ENCODE data around the gene AIG1.

- TF ChIP-seq, protein P1, sequence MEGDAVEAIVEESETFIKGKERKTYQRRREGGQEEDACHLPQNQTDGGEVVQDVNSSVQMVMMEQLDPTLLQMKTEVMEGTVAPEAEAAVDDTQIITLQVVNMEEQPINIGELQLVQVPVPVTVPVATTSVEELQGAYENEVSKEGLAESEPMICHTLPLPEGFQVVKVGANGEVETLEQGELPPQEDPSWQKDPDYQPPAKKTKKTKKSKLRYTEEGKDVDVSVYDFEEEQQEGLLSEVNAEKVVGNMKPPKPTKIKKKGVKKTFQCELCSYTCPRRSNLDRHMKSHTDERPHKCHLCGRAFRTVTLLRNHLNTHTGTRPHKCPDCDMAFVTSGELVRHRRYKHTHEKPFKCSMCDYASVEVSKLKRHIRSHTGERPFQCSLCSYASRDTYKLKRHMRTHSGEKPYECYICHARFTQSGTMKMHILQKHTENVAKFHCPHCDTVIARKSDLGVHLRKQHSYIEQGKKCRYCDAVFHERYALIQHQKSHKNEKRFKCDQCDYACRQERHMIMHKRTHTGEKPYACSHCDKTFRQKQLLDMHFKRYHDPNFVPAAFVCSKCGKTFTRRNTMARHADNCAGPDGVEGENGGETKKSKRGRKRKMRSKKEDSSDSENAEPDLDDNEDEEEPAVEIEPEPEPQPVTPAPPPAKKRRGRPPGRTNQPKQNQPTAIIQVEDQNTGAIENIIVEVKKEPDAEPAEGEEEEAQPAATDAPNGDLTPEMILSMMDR (conservative IDR thresholded peaks at IDR 0.05; ENCODE audit: low read length), result no peak
- TF ChIP-seq EZH2phosphoT487 (IDR thresholded peaks at IDR 0.05; ENCODE audit: borderline replicate concordance, low read depth, low read length), result no peak
These were observed 10.2 kb upstream of the AIG1 start for GRCh38 chr6:143050509-143050908.
